ENCODE data around the gene GALNT18.

DNA sequence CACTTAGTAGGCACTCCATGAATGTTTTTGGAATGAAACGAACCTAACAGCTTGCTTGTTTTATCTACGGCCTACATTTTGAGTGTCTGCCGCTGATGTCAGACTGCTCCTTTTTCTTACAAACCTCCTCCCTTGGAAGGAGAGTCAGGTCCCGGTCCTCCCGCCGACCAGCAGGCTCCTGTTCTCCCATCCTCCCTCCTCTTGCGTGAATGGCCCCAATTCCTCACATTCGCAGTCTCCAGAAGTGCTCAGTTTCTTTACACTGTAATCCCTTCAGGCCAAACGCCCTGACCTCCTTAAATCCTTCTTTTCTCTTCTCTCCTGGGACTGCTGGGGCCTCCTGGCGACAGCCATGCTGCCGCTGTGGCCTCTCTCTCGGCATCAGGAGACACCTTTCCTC lies 186.2 kb downstream of the GALNT18 start:
- no peak for TF ChIP-seq POLR2AphosphoS5 (IDR thresholded peaks at IDR 0.05; ENCODE audit: low read depth)
- no peak for TF ChIP-seq EZH2 (IDR thresholded peaks at IDR 0.05; ENCODE audit: low read depth, unreplicated experiment)
- TF ChIP-seq, protein P1, sequence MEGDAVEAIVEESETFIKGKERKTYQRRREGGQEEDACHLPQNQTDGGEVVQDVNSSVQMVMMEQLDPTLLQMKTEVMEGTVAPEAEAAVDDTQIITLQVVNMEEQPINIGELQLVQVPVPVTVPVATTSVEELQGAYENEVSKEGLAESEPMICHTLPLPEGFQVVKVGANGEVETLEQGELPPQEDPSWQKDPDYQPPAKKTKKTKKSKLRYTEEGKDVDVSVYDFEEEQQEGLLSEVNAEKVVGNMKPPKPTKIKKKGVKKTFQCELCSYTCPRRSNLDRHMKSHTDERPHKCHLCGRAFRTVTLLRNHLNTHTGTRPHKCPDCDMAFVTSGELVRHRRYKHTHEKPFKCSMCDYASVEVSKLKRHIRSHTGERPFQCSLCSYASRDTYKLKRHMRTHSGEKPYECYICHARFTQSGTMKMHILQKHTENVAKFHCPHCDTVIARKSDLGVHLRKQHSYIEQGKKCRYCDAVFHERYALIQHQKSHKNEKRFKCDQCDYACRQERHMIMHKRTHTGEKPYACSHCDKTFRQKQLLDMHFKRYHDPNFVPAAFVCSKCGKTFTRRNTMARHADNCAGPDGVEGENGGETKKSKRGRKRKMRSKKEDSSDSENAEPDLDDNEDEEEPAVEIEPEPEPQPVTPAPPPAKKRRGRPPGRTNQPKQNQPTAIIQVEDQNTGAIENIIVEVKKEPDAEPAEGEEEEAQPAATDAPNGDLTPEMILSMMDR (conservative IDR thresholded peaks at IDR 0.05; ENCODE audit: low read depth in 2 of 2): no peak
- TF ChIP-seq, protein P2, sequence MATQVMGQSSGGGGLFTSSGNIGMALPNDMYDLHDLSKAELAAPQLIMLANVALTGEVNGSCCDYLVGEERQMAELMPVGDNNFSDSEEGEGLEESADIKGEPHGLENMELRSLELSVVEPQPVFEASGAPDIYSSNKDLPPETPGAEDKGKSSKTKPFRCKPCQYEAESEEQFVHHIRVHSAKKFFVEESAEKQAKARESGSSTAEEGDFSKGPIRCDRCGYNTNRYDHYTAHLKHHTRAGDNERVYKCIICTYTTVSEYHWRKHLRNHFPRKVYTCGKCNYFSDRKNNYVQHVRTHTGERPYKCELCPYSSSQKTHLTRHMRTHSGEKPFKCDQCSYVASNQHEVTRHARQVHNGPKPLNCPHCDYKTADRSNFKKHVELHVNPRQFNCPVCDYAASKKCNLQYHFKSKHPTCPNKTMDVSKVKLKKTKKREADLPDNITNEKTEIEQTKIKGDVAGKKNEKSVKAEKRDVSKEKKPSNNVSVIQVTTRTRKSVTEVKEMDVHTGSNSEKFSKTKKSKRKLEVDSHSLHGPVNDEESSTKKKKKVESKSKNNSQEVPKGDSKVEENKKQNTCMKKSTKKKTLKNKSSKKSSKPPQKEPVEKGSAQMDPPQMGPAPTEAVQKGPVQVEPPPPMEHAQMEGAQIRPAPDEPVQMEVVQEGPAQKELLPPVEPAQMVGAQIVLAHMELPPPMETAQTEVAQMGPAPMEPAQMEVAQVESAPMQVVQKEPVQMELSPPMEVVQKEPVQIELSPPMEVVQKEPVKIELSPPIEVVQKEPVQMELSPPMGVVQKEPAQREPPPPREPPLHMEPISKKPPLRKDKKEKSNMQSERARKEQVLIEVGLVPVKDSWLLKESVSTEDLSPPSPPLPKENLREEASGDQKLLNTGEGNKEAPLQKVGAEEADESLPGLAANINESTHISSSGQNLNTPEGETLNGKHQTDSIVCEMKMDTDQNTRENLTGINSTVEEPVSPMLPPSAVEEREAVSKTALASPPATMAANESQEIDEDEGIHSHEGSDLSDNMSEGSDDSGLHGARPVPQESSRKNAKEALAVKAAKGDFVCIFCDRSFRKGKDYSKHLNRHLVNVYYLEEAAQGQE (IDR thresholded peaks at IDR 0.05; ENCODE audit: unreplicated experiment): no peak
- no peak for TF ChIP-seq EZH2phosphoT487 (IDR thresholded peaks at IDR 0.05; ENCODE audit: unreplicated experiment)
- TF ChIP-seq JUNB (IDR thresholded peaks at IDR 0.05; ENCODE audit: unreplicated experiment): no peak
- no peak for TF ChIP-seq CREB1 (CRISPR knock-in tag; IDR thresholded peaks at IDR 0.05; ENCODE audit: low read depth)
- no peak for TF ChIP-seq ZNF331 (CRISPR knock-in tag; IDR thresholded peaks at IDR 0.05; ENCODE audit: low read depth)
- no peak for TF ChIP-seq NANOG (IDR thresholded peaks at IDR 0.05; ENCODE audit: borderline replicate concordance)
- TF ChIP-seq, protein P3, sequence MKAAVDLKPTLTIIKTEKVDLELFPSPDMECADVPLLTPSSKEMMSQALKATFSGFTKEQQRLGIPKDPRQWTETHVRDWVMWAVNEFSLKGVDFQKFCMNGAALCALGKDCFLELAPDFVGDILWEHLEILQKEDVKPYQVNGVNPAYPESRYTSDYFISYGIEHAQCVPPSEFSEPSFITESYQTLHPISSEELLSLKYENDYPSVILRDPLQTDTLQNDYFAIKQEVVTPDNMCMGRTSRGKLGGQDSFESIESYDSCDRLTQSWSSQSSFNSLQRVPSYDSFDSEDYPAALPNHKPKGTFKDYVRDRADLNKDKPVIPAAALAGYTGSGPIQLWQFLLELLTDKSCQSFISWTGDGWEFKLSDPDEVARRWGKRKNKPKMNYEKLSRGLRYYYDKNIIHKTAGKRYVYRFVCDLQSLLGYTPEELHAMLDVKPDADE (IDR thresholded peaks at IDR 0.05): no peak
- TF ChIP-seq ZNF114 (CRISPR knock-in tag; IDR thresholded peaks at IDR 0.05): no peak
- TF ChIP-seq, protein P4, sequence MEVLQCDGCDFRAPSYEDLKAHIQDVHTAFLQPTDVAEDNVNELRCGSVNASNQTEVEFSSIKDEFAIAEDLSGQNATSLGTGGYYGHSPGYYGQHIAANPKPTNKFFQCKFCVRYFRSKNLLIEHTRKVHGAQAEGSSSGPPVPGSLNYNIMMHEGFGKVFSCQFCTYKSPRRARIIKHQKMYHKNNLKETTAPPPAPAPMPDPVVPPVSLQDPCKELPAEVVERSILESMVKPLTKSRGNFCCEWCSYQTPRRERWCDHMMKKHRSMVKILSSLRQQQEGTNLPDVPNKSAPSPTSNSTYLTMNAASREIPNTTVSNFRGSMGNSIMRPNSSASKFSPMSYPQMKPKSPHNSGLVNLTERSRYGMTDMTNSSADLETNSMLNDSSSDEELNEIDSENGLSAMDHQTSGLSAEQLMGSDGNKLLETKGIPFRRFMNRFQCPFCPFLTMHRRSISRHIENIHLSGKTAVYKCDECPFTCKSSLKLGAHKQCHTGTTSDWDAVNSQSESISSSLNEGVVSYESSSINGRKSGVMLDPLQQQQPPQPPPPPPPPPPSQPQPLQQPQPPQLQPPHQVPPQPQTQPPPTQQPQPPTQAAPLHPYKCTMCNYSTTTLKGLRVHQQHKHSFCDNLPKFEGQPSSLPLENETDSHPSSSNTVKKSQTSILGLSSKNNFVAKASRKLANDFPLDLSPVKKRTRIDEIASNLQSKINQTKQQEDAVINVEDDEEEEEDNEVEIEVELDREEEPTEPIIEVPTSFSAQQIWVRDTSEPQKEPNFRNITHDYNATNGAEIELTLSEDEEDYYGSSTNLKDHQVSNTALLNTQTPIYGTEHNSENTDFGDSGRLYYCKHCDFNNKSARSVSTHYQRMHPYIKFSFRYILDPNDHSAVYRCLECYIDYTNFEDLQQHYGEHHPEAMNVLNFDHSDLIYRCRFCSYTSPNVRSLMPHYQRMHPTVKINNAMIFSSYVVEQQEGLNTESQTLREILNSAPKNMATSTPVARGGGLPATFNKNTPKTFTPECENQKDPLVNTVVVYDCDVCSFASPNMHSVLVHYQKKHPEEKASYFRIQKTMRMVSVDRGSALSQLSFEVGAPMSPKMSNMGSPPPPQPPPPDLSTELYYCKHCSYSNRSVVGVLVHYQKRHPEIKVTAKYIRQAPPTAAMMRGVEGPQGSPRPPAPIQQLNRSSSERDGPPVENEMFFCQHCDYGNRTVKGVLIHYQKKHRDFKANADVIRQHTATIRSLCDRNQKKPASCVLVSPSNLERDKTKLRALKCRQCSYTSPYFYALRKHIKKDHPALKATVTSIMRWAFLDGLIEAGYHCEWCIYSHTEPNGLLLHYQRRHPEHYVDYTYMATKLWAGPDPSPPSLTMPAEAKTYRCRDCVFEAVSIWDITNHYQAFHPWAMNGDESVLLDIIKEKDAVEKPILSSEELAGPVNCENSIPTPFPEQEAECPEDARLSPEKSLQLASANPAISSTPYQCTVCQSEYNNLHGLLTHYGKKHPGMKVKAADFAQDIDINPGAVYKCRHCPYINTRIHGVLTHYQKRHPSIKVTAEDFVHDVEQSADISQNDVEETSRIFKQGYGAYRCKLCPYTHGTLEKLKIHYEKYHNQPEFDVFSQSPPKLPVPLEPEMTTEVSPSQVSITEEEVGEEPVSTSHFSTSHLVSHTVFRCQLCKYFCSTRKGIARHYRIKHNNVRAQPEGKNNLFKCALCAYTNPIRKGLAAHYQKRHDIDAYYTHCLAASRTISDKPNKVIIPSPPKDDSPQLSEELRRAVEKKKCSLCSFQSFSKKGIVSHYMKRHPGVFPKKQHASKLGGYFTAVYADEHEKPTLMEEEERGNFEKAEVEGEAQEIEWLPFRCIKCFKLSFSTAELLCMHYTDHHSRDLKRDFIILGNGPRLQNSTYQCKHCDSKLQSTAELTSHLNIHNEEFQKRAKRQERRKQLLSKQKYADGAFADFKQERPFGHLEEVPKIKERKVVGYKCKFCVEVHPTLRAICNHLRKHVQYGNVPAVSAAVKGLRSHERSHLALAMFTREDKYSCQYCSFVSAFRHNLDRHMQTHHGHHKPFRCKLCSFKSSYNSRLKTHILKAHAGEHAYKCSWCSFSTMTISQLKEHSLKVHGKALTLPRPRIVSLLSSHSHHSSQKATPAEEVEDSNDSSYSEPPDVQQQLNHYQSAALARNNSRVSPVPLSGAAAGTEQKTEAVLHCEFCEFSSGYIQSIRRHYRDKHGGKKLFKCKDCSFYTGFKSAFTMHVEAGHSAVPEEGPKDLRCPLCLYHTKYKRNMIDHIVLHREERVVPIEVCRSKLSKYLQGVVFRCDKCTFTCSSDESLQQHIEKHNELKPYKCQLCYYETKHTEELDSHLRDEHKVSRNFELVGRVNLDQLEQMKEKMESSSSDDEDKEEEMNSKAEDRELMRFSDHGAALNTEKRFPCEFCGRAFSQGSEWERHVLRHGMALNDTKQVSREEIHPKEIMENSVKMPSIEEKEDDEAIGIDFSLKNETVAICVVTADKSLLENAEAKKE (CRISPR knock-in tag; IDR thresholded peaks at IDR 0.05): no peak
- no peak for TF ChIP-seq STAT1 (IDR thresholded peaks at IDR 0.05; ENCODE audit: unreplicated experiment)
